HG02610 (cell line): ENCODE measurements around the gene IGSF8.
A peak's percentile ranks its signal among the peaks of the same experiment; 100 is the strongest.

Source experiments
- ATAC-seq: cut with Tn5 transposase; IDR thresholded peaks from one replicate; pipeline ENCODE4 v1.9.1; 2021; ENCODE audit warnings: mild to moderate bottlenecking, moderate library complexity; ENCODE audit not compliant: unreplicated experiment

The IGSF8 gene

DNA sequence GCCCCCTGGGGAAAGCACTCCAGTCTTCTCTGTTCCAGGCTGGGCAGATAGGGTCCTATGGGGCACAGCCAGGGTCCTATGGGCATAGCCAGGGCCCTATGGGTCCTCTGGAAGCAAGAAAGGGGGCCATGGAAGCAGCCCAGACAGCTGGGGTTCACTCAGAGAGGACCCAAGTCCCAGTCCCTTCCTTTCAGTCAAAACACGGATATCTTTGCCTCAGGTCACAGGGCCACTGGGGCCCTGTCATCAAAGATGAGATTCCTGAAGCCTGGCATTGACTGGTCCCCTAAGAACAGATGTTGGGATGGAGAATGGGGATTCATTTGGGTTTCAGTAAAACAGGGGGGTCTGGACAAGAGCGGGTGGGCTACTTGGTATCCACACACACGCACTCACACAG is 8.5 kb downstream of the IGSF8 start:
- ATAC-seq, result no peak

DNA sequence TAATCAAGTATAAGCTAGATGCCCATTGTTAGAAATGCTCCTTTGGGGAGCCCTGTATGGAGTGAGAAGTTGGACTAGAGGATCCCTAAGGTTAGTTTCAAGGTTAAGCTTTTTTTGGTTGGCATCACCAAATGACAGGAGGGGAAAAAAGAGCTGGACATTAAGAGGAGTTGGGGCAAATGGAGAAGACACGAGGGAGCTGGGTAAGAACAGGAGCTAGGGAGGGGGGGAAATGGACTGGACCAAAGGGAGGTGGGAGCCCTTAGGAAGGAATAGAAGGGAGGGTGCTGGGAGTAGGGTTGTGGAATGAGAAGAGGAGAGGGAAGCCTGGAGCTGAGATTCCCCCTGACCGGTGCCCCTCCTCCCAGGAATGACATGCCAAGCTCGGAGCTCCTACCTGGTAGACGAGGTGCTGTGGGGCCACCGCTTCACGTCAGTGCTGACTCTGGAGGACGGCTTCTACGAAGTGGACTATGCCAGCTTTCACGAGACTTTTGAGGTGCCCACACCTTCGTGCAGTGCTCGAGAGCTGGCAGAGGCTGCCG is 11.2 kb downstream of the IGSF8 start:
- ATAC-seq, result no peak

DNA sequence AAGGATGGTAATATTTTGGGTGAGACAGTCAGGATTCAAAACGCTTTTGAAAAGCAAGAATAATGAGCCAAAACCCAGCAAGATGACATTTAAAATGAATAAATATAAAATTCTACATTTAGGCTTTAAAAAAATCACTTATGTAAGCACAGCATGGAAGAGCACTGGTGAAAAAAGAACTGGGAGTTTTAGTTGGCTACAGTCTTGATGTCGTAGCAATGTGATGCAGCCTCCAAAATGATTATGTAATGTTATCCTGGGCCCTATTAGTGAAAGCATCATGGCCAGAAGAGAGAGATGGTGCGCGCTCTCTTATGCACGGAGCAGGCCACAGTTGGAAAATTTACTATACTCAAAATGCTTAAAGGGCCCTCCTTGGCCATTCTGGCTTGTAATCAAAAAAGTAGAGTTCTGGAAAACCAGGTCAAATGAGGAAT is 11.9 kb downstream of the IGSF8 start:
- no peak for ATAC-seq

DNA sequence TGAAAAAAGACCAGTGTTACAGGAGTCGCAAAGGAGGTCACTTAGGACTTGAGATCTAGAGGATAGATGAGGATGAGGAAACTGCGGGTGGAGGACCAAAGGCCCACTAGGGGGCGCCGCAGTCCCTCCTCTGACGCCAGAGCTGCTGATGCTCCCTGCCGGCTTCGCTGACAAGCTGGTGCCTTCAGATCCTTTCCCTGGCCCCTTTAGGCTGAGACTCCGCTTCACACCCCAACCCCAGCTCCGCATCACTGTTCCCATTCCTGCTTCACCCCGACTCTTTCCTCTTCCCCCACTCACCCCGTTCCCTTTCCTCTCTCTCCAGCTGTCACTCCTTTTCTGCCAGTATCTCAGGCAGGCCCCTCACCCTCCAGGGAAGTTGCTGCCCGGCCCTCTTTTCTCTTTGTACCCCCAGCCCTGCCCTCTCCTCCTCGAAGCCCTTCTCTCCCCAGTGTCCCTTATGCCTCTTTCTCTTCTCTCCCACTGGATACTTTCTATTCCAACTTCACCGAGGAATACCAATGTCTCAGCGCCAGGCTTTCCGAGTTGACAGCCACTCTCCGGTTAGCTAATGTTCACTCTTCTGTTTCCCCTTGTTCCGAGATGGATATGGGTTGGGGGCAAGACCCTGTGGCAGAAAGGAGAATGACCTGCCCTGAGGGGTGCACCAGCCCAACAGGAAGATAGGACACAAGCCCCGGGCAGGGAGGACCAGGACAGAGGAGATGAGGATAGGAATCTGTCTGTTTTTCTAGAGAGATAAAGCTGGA is 12.5 kb downstream of the IGSF8 start:
- ATAC-seq, result peak; percentile 56

DNA sequence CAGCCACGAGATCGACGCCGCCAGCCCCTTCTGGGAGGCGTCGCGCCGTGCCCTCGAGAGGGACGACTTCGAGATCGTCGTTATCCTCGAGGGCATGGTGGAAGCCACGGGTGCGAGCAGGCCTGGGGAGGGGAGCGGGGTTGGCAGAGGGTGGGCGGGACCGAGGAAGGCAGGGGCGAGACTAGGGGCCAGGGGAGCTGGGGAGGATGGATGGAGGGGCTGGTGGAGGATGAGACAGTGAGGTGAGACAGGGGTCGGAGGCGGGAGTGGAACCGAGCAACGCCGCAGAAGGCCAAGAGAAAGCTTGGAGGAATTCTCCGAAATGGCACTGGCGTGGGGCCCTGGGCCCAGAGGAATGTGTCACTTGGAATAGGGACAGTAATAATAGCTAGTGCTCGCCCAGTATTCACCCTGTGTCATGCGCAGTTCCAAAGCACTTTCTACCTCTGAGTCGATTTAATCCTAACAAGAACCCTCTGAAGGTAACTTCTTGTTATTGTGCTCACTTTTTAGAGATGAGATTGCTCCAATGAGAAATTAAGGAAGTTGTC is 13.6 kb downstream of the IGSF8 start:
- no peak for ATAC-seq

DNA sequence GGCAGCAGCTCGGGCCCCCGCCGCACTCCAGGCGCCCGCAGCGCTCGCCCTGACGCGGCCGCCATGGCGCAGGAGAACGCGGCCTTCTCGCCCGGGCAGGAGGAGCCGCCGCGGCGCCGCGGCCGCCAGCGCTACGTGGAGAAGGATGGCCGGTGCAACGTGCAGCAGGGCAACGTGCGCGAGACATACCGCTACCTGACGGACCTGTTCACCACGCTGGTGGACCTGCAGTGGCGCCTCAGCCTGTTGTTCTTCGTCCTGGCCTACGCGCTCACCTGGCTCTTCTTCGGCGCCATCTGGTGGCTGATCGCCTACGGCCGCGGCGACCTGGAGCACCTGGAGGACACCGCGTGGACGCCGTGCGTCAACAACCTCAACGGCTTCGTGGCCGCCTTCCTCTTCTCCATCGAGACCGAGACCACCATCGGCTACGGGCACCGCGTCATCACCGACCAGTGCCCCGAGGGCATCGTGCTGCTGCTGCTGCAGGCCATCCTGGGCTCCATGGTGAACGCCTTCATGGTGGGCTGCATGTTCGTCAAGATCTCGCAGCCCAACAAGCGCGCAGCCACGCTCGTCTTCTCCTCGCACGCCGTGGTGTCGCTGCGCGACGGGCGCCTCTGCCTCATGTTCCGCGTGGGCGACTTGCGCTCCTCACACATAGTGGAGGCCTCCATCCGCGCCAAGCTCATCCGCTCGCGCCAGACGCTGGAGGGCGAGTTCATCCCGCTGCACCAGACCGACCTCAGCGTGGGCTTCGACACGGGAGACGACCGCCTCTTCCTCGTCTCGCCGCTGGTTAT is 14.2 kb downstream of the IGSF8 start:
- peak; percentile 56 for ATAC-seq

DNA sequence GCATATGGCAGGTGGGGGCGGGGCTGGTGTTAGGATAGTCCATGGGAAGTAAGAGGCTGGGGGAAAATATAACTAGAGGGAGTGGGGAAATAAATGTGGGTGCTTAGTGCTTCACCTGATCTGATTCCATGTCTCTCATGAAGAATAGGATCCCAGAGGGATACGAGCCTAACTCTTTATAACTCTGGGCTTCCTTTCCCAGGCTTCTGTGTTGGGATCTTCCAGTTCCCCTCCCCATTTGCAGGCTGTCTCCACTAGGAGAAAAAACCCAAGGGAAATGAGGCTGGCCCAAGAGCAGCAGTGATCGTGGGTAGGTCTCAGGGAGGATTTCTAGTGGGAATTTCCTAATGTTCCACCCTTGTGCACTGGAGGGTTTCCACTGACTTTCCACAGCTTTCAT is 15.5 kb downstream of the IGSF8 start:
- ATAC-seq, result no peak

DNA sequence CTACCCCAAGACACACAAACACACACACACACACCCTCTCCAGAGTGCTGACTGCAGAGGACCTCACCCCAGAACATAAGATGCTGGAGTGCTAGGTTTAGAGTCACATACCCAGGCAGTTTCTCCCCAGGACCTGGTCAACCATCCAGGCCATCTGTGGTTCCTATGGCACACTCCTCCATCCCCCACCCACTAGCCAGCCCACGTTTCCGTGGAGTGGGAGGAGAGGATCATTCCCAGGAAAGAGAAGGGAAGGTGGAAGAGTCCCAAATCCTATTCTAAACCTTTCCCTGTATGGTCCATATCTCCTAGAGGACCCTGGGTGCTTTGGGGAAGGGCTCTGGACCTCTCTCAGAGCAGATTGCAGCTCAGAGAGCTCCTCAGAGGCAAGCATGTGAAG is 15.9 kb downstream of the IGSF8 start:
- ATAC-seq, result no peak

DNA sequence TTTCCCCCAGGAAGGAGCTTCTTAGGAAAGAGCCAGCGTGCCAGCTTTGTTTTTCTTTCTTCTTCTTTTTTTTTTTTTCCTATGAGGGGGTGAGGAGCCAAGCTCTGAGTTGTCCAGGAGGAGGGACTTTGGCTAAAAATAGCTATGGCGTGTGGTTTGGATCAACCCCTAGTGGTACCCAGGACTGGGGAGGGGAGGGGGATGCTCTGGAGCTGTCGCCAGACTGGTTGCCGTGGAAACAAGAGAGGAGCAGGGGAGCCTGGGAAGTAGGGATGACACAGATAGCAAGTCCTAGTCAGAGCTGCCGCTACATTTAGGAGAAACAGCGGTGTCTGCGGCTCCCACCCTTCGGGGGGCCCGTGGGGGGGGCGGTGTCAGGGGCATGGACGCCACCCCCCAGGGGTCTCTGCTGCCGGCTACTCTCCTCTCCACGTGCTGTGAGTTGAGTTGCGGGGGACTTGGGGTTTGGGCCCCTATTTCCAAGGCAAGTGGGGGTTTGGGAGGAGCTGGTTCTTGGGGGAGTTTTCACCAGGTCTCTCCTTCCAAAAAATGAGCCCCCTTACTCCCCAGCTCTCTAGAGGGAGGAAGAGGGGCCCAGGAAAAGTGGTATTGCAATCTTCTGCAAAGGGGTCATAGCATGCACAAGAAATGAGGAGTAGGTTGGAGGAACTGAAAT is 17.0 kb downstream of the IGSF8 start, which contains the start of gene KCNJ9:
Gene KCNJ9, plus strand, starts transcription at position 278 of the 676 bp plus-strand sequence. CDS start 2,493 bp downstream, outside the sequence.
- ATAC-seq, result no peak

DNA sequence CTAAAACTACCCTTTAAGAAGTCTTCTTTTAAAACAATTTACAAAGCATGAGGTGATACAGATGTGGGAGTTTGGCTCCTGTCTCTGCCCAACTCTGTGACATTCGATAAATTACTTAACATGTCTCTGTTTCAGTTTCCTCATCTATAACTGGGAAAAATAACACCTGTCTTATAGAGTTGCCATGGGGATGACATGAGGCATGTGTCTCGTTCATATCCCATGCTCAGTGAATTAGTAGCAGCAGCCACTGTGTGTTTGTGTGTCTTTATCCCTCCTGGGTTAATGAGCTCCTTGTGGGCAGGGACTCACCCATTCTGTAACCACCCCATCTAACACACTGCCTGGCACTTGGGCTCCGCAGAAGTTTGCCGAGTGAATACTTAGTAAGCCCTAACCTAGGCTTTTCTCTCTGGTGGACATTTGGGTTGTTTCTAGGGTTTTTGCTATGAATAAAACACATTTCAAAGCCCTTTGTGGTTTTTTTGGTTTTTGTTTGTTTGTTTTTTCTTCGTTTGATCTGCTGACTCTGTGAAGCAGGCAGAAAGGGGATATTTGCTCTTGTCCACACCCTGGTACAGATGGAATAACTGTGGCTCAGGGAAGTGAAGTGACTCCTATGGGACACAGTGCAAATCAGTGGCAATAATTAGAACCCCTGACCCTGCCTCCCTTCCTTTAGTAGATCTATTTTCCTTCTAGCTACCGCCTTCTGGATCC is 17.9 kb downstream of the IGSF8 start:
- no peak for ATAC-seq

DNA sequence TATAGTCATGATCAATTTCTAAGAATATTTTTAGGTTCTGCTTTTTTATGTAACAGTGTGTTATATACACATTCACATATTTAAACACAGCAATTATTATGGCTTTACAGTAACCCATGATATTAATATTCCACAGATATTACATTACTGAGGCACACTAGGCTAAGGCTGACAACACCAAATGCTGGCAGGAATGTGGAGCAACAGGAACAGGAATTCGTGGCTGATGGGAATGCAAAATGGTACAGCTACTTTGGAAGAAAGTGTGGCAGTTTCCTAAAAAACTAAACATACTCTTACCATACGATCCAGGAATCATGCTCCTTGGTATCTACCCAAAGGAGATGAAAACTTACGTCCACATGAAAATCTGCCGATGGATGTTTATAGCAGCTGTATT is 19.0 kb downstream of the IGSF8 start:
- ATAC-seq, result no peak

DNA sequence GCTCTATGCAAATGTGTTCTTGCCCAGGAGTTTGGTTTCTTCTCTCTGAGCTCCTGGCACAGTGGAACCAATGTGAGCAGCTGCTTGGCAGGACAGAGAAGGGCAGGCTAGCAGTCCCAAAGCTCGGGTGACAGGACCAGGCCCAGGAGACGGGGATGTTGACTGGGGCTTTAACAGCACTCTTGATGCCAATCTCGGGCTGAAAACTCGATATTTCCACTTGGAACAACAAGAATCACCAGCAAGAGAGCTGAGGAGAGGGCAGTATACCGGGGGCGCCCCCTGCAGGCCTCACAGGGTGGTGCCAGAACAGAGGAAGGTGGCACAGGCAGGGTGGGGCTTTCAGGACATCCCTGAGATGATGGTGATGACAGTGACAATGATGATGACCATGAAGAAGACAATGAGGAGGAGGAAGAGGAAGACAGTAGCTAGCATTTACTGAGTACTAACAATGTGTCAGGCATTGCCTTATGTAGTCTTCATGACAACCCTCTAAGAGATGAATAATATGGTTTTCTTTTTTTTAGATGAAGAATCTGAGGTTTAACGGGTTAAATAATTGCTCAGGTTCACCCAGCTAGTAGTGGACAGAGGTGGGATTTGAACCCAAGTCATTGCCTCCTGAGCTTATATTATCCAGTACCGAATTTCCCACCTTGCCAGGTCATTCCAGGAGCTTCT is 19.8 kb downstream of the IGSF8 start:
- ATAC-seq, result peak; percentile 77

DNA sequence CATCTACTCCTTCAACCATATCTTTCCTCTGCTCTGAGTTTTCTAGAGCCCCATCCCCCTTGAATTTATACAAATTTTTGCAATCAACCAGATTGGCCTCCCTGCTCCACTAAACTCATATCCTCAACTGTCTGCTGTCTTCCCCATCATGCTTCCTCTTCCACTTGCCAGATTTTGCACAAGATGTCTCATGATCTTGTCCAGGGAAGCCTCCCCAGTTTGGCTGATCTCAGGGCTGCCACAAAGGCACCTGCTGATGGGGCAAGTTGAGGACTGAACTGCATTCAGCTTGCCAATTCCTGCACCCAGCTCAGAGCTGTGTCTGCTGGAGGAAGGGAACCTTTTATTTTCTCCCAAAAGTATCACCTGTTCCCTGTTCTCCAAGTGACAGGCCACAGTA is 20.9 kb downstream of the IGSF8 start:
- no peak for ATAC-seq

DNA sequence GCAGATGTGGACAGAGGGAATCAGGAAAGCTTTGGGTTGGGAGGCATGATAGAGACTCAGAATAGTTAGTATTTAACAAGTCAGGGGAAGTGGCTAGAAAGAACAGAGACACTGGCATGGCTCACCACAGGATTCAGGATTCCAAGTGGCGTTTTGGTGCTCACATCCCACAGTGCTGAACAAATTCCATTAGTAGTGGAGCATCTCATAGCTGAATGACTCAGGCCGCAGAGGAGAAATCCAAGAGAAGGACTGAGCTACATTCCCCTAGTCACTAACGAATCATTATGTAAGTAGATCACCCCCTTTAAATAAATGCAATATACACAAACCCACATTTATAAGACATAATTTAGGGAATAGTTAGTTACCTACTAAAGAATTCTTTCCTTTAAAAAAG is 22.1 kb downstream of the IGSF8 start:
- ATAC-seq, result no peak

DNA sequence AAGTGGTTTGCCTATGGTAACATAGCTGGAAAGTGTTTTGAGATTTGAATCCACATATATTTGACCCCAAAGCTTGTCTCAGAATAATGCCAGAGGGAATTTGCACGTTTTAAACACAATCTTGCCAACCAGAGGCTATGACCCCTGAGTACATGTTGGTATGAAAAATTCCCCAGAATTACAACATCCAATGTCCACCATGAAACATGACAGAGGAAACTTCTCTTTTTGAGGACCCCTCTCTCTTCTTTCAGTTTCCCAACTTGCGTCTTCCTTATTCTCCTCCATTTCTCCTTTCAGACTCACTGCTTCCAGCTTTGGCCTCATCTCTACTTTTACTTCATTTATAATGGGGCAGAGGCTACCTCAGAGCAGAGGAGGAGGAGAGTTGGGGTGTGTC is 22.6 kb downstream of the IGSF8 start:
- no peak for ATAC-seq

DNA sequence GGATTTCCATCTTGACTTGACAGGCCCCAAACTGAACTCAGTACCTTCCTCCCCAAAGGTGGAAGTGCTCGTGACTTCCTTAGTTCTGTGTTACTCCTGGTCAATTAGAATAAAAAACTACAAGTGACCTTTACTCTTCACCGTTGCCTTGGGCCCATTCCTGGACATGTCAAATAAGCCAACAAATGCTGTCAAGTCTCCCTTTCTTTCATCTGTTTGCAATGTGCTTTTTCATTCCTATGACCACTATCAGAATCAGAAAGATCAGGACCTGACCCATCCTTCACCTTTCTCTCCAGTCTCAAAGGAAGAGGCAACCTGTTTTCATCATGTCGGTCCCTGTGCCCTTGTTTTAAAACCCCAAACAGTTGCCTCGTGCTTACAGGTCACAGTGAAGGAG is 23.6 kb downstream of the IGSF8 start:
- no peak for ATAC-seq

DNA sequence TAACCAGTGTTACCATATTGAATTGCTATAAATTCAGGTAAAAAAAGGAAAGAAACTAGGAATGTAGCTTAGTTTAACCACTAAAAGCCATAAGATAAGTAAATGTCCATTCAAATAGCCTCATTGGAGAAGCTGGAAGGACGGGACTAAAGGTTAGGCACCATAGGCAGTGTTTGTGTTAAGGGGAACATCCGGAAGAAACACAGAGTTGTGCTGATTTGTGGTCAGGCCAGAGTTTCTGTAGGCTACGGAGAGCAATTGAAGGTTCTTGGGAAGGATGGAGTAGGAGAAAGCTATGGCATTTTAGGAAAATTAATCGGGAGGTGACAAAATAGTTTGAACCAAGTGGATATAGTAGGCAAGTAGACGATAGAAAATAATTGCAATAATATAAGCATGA is 27.1 kb downstream of the IGSF8 start:
- no peak for ATAC-seq

DNA sequence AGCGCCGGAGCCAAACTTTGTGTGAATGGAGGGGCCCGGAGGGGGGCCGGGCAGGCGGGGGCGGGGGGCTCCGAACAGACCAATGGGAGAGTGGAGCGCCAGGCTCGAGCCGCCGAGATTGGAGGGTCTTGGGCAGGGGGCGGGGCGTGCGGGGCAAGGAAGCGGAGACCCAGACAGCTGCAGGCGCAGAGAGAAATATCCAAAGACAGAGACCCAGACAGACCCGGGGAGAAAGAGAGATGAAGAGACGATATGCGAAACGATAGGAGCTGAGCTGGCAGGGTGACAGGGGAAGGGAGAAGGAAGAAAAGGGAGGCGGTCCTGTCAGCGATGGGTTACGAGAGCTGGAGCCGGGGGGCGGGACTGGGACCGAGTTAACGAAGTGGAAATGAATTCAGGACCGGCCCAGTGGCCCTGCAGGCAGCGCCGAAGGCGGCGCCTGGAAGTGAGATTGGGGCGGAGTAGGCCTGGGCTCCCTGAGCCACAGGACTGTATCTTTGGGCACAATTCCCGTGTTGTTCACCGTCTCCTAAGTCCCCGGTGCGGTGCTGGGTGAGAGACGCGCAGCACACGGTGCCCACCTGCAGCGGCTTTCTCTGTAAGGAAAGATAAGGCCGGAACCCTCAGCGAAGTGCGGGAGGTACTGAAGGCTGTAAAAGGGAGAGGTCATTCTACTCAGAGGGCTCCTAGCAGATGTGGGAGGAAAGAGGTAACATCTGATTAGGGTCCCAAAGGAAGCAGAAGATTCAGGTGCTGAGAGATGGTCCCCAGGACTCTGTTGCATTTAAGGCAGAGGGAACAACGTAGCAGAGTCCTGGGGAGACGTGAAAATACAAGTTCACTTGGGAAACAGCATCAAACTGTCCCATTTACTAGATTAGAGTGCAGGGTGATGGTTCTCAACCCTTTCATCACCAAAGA is 27.9 kb downstream of the IGSF8 start:
- ATAC-seq, result no peak
